Activated CD4-positive, alpha-beta T cell treated with anti-CD3 and anti-CD28 coated beads, Interleukin-2, amount 10 ng/mL, durations not matched to agents 24 days and 14 days (primary cell): Measurements from ENCODE around the gene STARD7. TPM values are rescaled to one million over a fixed set of nuclear protein-coding genes. Genes with fewer than 3 reads are reported as not detected.
"Not testable (repeated sequence)": the region's sequence is repeated elsewhere in the genome, so short reads cannot be mapped to it uniquely, and the experiment has no call there.

ENCODE experiments used
- DNase-seq: peaks from one replicate; pipeline ENCODE4 v3.0.0; 2022
- H3K27ac Mint-ChIP-seq: one replicate; pipeline ENCODE4 v1.8.0; 2022; ENCODE audit warnings: mild to moderate bottlenecking, mixed read lengths
- H3K27me3 Mint-ChIP-seq: one replicate; pipeline ENCODE4 v1.8.0; 2022; ENCODE audit warnings: mixed read lengths
- H3K36me3 Mint-ChIP-seq: one replicate; pipeline ENCODE4 v1.8.0; 2022; ENCODE audit warnings: low read depth, mild to moderate bottlenecking, mixed read lengths
- H3K4me1 Mint-ChIP-seq: one replicate; pipeline ENCODE4 v1.8.0; 2021; ENCODE audit warnings: mixed read lengths
- H3K4me3 Mint-ChIP-seq: one replicate; pipeline ENCODE4 v1.8.0; 2022; ENCODE audit warnings: mild to moderate bottlenecking, moderate library complexity, mixed read lengths
- H3K9me3 Mint-ChIP-seq: one replicate; pipeline ENCODE4 v1.8.0; 2021; ENCODE audit warnings: mixed read lengths
- intact Hi-C: fragments of 100-400 bp; cut with micrococcal nuclease; formaldehyde crosslinking; loops from one replicate; pipeline ENCODE4 v1.15.1; 2023
- total RNA-seq: library from RNA; stranded (reverse); gene quantifications from 2 replicates; pipeline ENCODE4 v1.2.3, GENCODE V29; 2022

STARD7 gene
- total RNA-seq, 1 donor from 2014 or later, result 212 TPM

- Mint-ChIP-seq H3K9me3 (no peaks in the 10 kb centered on the region), H3K4me1 (peaks cover 59% of the 10 kb centered on the region), H3K27ac (peak overlapping the region; percentile 95), H3K27me3 (no peaks in the 10 kb centered on the region), H3K4me3 (peak overlapping the region; percentile 98), H3K36me3 (peaks cover 11% of the 10 kb centered on the region)
- intact Hi-C loops, result loop anchor here (5.0 kb wide), 2 partner anchors 174 to 379 kb away; no protein-coding TSS in a partner anchor
- peak; percentile 98 for DNase-seq
Measured at GRCh38 chr2:96148410-96149217, 60.0 kb downstream of the STARD7 start.

GRCh38 chr2:96147593-96148201 lies 60.9 kb downstream of the STARD7 start:
- H3K36me3 Mint-ChIP-seq, result peaks cover 20% of the 10 kb centered on the region
- peak overlapping the region; percentile 95 for H3K27ac Mint-ChIP-seq
- peaks cover 54% of the 10 kb centered on the region for H3K4me1 Mint-ChIP-seq
- peak; percentile 66 for DNase-seq
- H3K4me3 Mint-ChIP-seq, result peak overlapping the region; percentile 98
- H3K27me3 Mint-ChIP-seq, result no peaks in the 10 kb centered on the region
- intact Hi-C loops, result loop anchor here (5.0 kb wide), 2 partner anchors 175 to 380 kb away; no protein-coding TSS in a partner anchor
- H3K9me3 Mint-ChIP-seq, result no peaks in the 10 kb centered on the region

GRCh38 chr2:96146881-96147592 lies 61.6 kb downstream of the STARD7 start:
- peak overlapping the region; percentile 98 for H3K4me3 Mint-ChIP-seq
- DNase-seq, result peak; percentile 79
- intact Hi-C loops, result loop anchor here (1.0 to 5.0 kb wide), 4 partner anchors 10 to 380 kb away; no protein-coding TSS in a partner anchor
- peaks cover 27% of the 10 kb centered on the region for H3K36me3 Mint-ChIP-seq
- H3K9me3 Mint-ChIP-seq, result no peaks in the 10 kb centered on the region
- peaks cover 56% of the 10 kb centered on the region for H3K4me1 Mint-ChIP-seq
- H3K27me3 Mint-ChIP-seq, result no peaks in the 10 kb centered on the region
- H3K27ac Mint-ChIP-seq, result peak overlapping the region; percentile 95

GRCh38 chr2:96146153-96146880 lies 62.3 kb downstream of the STARD7 start:
- Mint-ChIP-seq H3K4me3 (peak overlapping the region; percentile 98), H3K27me3 (no peaks in the 10 kb centered on the region), H3K36me3 (peaks cover 32% of the 10 kb centered on the region), H3K27ac (peak overlapping the region; percentile 95), H3K4me1 (peaks cover 53% of the 10 kb centered on the region), H3K9me3 (no peaks in the 10 kb centered on the region)
- intact Hi-C loops, result loop anchor here (1.0 to 5.0 kb wide), 4 partner anchors 11 to 381 kb away; no protein-coding TSS in a partner anchor
- DNase-seq, result peak; percentile 96

GRCh38 chr2:96145848-96146152 lies 62.8 kb downstream of the STARD7 start:
- DNase-seq, result no peak
- H3K4me3 Mint-ChIP-seq, result peak overlapping the region; percentile 98
- H3K36me3 Mint-ChIP-seq, result peaks cover 38% of the 10 kb centered on the region
- intact Hi-C loops, result loop anchor here (1.0 to 5.0 kb wide), 8 partner anchors 12 to 382 kb away; partner anchors contain the start of genes ADRA2B, CIAO1, NCAPH and STARD7
- no peaks in the 10 kb centered on the region for H3K9me3 Mint-ChIP-seq
- peaks cover 54% of the 10 kb centered on the region for H3K4me1 Mint-ChIP-seq
- no peaks in the 10 kb centered on the region for H3K27me3 Mint-ChIP-seq
- H3K27ac Mint-ChIP-seq, result peak overlapping the region; percentile 95

GRCh38 chr2:96145036-96145847 lies 63.4 kb downstream of the STARD7 start, which contains the start of gene DUSP2:
DUSP2 (minus strand) TSS chr2:96145440; CDS start chr2:96145354, 86 bp downstream.
- intact Hi-C loops, result loop anchor here (1.0 to 5.0 kb wide), 6 partner anchors 29 to 382 kb away; partner anchors contain the start of genes ADRA2B, CIAO1, NCAPH and STARD7
- H3K27ac Mint-ChIP-seq, result peak within 1 kb of the TSS; percentile 95
- H3K27me3 Mint-ChIP-seq, result no peaks in the 10 kb centered on the region
- H3K9me3 Mint-ChIP-seq, result no peaks in the 10 kb centered on the region
- H3K36me3 Mint-ChIP-seq, result peaks cover 38% of the 10 kb centered on the region
- peaks cover 52% of the 10 kb centered on the region for H3K4me1 Mint-ChIP-seq
- H3K4me3 Mint-ChIP-seq, result peak within 1 kb of the TSS; percentile 98
- peak; percentile 97 for DNase-seq

GRCh38 chr2:96144481-96145035 lies 64.1 kb downstream of the STARD7 start:
- intact Hi-C loops, result loop anchor here (1.0 to 5.0 kb wide), 6 partner anchors 28 to 383 kb away; partner anchors contain the start of genes ADRA2B, CIAO1, NCAPH and STARD7
- DNase-seq, result peak; percentile 83
- Mint-ChIP-seq H3K9me3 (no peaks in the 10 kb centered on the region), H3K4me3 (peak overlapping the region; percentile 98), H3K27me3 (no peaks in the 10 kb centered on the region), H3K36me3 (peaks cover 38% of the 10 kb centered on the region), H3K4me1 (peaks cover 51% of the 10 kb centered on the region), H3K27ac (peak overlapping the region; percentile 95)

GRCh38 chr2:96143848-96144480 lies 64.7 kb downstream of the STARD7 start:
- peak overlapping the region; percentile 95 for H3K27ac Mint-ChIP-seq
- intact Hi-C loops, result loop anchor here (2.0 kb wide), 1 partner anchor 65 kb away; the partner anchor contains the start of gene STARD7
- DNase-seq, result peak; percentile 81
- H3K36me3 Mint-ChIP-seq, result peaks cover 38% of the 10 kb centered on the region
- peak overlapping the region; percentile 98 for H3K4me3 Mint-ChIP-seq
- peaks cover 51% of the 10 kb centered on the region for H3K4me1 Mint-ChIP-seq
- no peaks in the 10 kb centered on the region for H3K9me3 Mint-ChIP-seq
- no peaks in the 10 kb centered on the region for H3K27me3 Mint-ChIP-seq

GRCh38 chr2:96143231-96143847 lies 65.3 kb downstream of the STARD7 start:
- no peak for DNase-seq
- no peaks in the 10 kb centered on the region for H3K27me3 Mint-ChIP-seq
- H3K27ac Mint-ChIP-seq, result peak overlapping the region; percentile 85
- no peaks in the 10 kb centered on the region for H3K9me3 Mint-ChIP-seq
- H3K36me3 Mint-ChIP-seq, result peaks cover 38% of the 10 kb centered on the region
- peak overlapping the region; percentile 98 for H3K4me3 Mint-ChIP-seq
- intact Hi-C loops, result no loop called here
- peaks cover 49% of the 10 kb centered on the region for H3K4me1 Mint-ChIP-seq

GRCh38 chr2:96142217-96143113 lies 66.2 kb downstream of the STARD7 start:
- Mint-ChIP-seq H3K27ac (peak overlapping the region; percentile 85), H3K27me3 (no peaks in the 10 kb centered on the region), H3K36me3 (peaks cover 38% of the 10 kb centered on the region), H3K4me1 (peaks cover 40% of the 10 kb centered on the region), H3K4me3 (peak overlapping the region; percentile 98), H3K9me3 (no peaks in the 10 kb centered on the region)
- DNase-seq, result peak; percentile 82
- intact Hi-C loops, result no loop called here

- H3K27me3 Mint-ChIP-seq, DNase-seq, H3K9me3 Mint-ChIP-seq, intact Hi-C loops: not testable (repeated sequence)
- Mint-ChIP-seq H3K4me1 (peaks cover 31% of the 10 kb centered on the region), H3K4me3 (peak overlapping the region; percentile 98), H3K27ac (peak overlapping the region; percentile 37), H3K36me3 (peaks cover 38% of the 10 kb centered on the region)
Measured at GRCh38 chr2:96141624-96141967, 67.0 kb downstream of the STARD7 start.
